ENCODE data around the gene SLC9A7. TPM values are rescaled to one million over a fixed set of nuclear protein-coding genes. Genes with fewer than 3 reads are reported as not detected.

SLC9A7 gene
- total and polyA plus RNA-seq, 2 experiments from 2014 or later: 2.5 to 15.4 TPM

GRCh38 chrX:46770000-46770816 is 11.3 kb upstream of the SLC9A7 start (continued):
- TF ChIP-seq JUNB (IDR thresholded peaks at IDR 0.05; ENCODE audit: unreplicated experiment) (no peak), EZH2phosphoT487 (IDR thresholded peaks at IDR 0.05; ENCODE audit: unreplicated experiment) (no peak), ZNF114 (CRISPR knock-in tag; IDR thresholded peaks at IDR 0.05) (no peak), POLR2AphosphoS5 (IDR thresholded peaks at IDR 0.05; ENCODE audit: low read depth) (no peak), EZH2 (IDR thresholded peaks at IDR 0.05; ENCODE audit: low read depth, unreplicated experiment) (no peak), NANOG (IDR thresholded peaks at IDR 0.05; ENCODE audit: borderline replicate concordance) (no peak), ZNF331 (CRISPR knock-in tag; IDR thresholded peaks at IDR 0.05; ENCODE audit: low read depth) (no peak)

GRCh38 chrX:46762963-46763362 is 4.0 kb upstream of the SLC9A7 start:
- Mint-ChIP-seq H3K4me1 (peaks cover 11% of the 10 kb centered on the region), H3K4me3 (no peak overlapping the region), H3K9me3 (peaks cover 6% of the 10 kb centered on the region), H3K36me3 (ENCODE audit: low read depth) (no peaks in the 10 kb centered on the region), H3K27ac (no peak overlapping the region), H3K27me3 (ENCODE audit: insufficient read depth, low read depth, poor library complexity) (peaks cover 4% of the 10 kb centered on the region)
- Histone ChIP-seq H3K4me1 (ENCODE audit: insufficient read depth) (peaks cover 9% of the 10 kb centered on the region), H3K36me3 (ENCODE audit: insufficient read depth) (no peaks in the 10 kb centered on the region), H3K4me3 (no peak overlapping the region), H2AFZ (no peak overlapping the region), H3K79me2 (replicated peaks; ENCODE audit: insufficient read depth) (no peaks in the 10 kb centered on the region; the same call in 1 of the 2 replicates), H4K20me1 (replicated peaks; ENCODE audit: insufficient read depth) (no peaks in the 10 kb centered on the region), H3K27me3 (ENCODE audit: insufficient read depth) (no peaks in the 10 kb centered on the region), H3K9me2 (ENCODE audit: insufficient read depth) (no peaks in the 10 kb centered on the region), H3K27ac (ENCODE audit: low read depth) (no peak overlapping the region), H3F3A (replicated peaks; ENCODE audit: low read depth) (no peaks in the 10 kb centered on the region), H3K4me2 (no peak overlapping the region)
- ATAC-seq: no peak
- DNase-seq (ENCODE audit: low spot score): no peak
- TF ChIP-seq JUNB (IDR thresholded peaks at IDR 0.05; ENCODE audit: unreplicated experiment): no peak
- TF ChIP-seq POLR2AphosphoS5 (IDR thresholded peaks at IDR 0.05; ENCODE audit: low read depth): no peak
- no peak for TF ChIP-seq CTCF (conservative IDR thresholded peaks at IDR 0.05; ENCODE audit: low read depth in 2 of 2)
- no peak for TF ChIP-seq ZNF462 (CRISPR knock-in tag; IDR thresholded peaks at IDR 0.05)
- TF ChIP-seq REST (IDR thresholded peaks at IDR 0.05; ENCODE audit: unreplicated experiment): no peak
- TF ChIP-seq ZNF331 (CRISPR knock-in tag; IDR thresholded peaks at IDR 0.05; ENCODE audit: low read depth): no peak
- no peak for TF ChIP-seq CREB1 (CRISPR knock-in tag; IDR thresholded peaks at IDR 0.05; ENCODE audit: low read depth)
- TF ChIP-seq NANOG (IDR thresholded peaks at IDR 0.05; ENCODE audit: borderline replicate concordance): no peak
- no peak for TF ChIP-seq STAT1 (IDR thresholded peaks at IDR 0.05; ENCODE audit: unreplicated experiment)

Measured in GM23338 (cell line).